Measurements from ENCODE around the gene MEF2C. TPM values are rescaled to one million over a fixed set of nuclear protein-coding genes. Genes with fewer than 3 reads are reported as not detected.

The MEF2C gene
- total RNA-seq, 2 donors from 2014 or later = 13.9 to 44.0 TPM

GRCh38 chr5:88691230-88691582 lies 191.8 kb downstream of the MEF2C start:
- no peaks in the 10 kb centered on the region for H3K36me3 ChIP-seq
- WGBS = 5% methylated on average over 11 of the region's 11 CpGs
- no peak for TF ChIP-seq CTCF (IDR thresholded peaks at IDR 0.05)
- TF ChIP-seq POLR2AphosphoS5 (IDR thresholded peaks at IDR 0.05) = no peak
- TF ChIP-seq POLR2A (IDR thresholded peaks at IDR 0.05) = no peak
- no peaks in the 10 kb centered on the region for H3K4me1 ChIP-seq (replicated peaks)
- H3K27ac ChIP-seq = no peak overlapping the region
- H3K27me3 ChIP-seq (replicated peaks; ENCODE audit: insufficient read depth) = peaks cover 50% of the 10 kb centered on the region
- no peaks in the 10 kb centered on the region for H3K9me3 ChIP-seq
- intact Hi-C loops (cut with DNase I) = loop anchor here (2.0 to 5.0 kb wide), 2 partner anchors 549 to 910 kb away; no protein-coding TSS in a partner anchor
- DNase-seq (ENCODE audit: low spot score) = no peak
- no peak overlapping the region for H3K4me3 ChIP-seq

- no peaks in the 10 kb centered on the region for H3K36me3 ChIP-seq
- TF ChIP-seq POLR2AphosphoS5 (IDR thresholded peaks at IDR 0.05) (peak; percentile 22), POLR2A (IDR thresholded peaks at IDR 0.05) (no peak), CTCF (IDR thresholded peaks at IDR 0.05) (peak; percentile 72 to 77 (median 73))
- no peak overlapping the region for H3K4me3 ChIP-seq
- H3K9me3 ChIP-seq = no peaks in the 10 kb centered on the region
- H3K27ac ChIP-seq = no peak overlapping the region
- peak; percentile 47 for DNase-seq (ENCODE audit: low spot score)
- peaks cover 49% of the 10 kb centered on the region for H3K27me3 ChIP-seq (replicated peaks; ENCODE audit: insufficient read depth)
- 4% methylated on average over 47 of the region's 47 CpGs for WGBS
- no peaks in the 10 kb centered on the region for H3K4me1 ChIP-seq (replicated peaks)
- intact Hi-C loops (cut with DNase I) = loop anchor here (2.0 to 5.0 kb wide), 2 partner anchors 548 to 910 kb away; no protein-coding TSS in a partner anchor
These were observed 192.4 kb downstream of the MEF2C start for GRCh38 chr5:88690409-88691229.

GRCh38 chr5:88689668-88690408 lies 193.1 kb downstream of the MEF2C start:
- WGBS = 5% methylated on average over 26 of the region's 38 CpGs
- H3K27me3 ChIP-seq (replicated peaks; ENCODE audit: insufficient read depth) = peaks cover 50% of the 10 kb centered on the region
- no peaks in the 10 kb centered on the region for H3K9me3 ChIP-seq
- no peak overlapping the region for H3K27ac ChIP-seq
- no peaks in the 10 kb centered on the region for H3K36me3 ChIP-seq
- intact Hi-C loops (cut with DNase I) = loop anchor here (2.0 to 5.0 kb wide), 2 partner anchors 548 to 909 kb away; no protein-coding TSS in a partner anchor
- TF ChIP-seq CTCF (IDR thresholded peaks at IDR 0.05) = no peak
- TF ChIP-seq POLR2AphosphoS5 (IDR thresholded peaks at IDR 0.05) = no peak
- no peak for TF ChIP-seq POLR2A (IDR thresholded peaks at IDR 0.05)
- no peak for DNase-seq (ENCODE audit: low spot score)
- H3K4me1 ChIP-seq (replicated peaks) = no peaks in the 10 kb centered on the region
- no peak overlapping the region for H3K4me3 ChIP-seq

GRCh38 chr5:88688984-88689667 lies 193.9 kb downstream of the MEF2C start:
- no peak for TF ChIP-seq POLR2AphosphoS5 (IDR thresholded peaks at IDR 0.05)
- no peak for TF ChIP-seq POLR2A (IDR thresholded peaks at IDR 0.05)
- TF ChIP-seq CTCF (IDR thresholded peaks at IDR 0.05) = no peak

More at GRCh38 chr5:88688984-88689667, 193.9 kb downstream of the MEF2C start:
- no peak overlapping the region for H3K4me3 ChIP-seq
- H3K27me3 ChIP-seq (replicated peaks; ENCODE audit: insufficient read depth) = peaks cover 57% of the 10 kb centered on the region
- DNase-seq (ENCODE audit: low spot score) = no peak
- H3K4me1 ChIP-seq (replicated peaks) = no peaks in the 10 kb centered on the region
- no peak overlapping the region for H3K27ac ChIP-seq
- WGBS = 3% methylated on average over 27 of the region's 27 CpGs
- H3K36me3 ChIP-seq = no peaks in the 10 kb centered on the region
- intact Hi-C loops (cut with DNase I) = no loop called here
- H3K9me3 ChIP-seq = no peaks in the 10 kb centered on the region
